Naive thymus-derived CD8-positive, alpha-beta T cell (primary cell): ENCODE data around the gene DOCK10. TPM values are rescaled to one million over a fixed set of nuclear protein-coding genes. Genes with fewer than 3 reads are reported as not detected.
A peak's percentile ranks its signal among the peaks of the same experiment; 100 is the strongest.

Experiments
- ATAC-seq, 2 donors: fragments of 150-1000 bp; cut with Tn5 transposase in 1 of 2; sonication (Bioruptor Pico), chemical (Tn5 transposase) in 1 of 2; 1 replicate in 1 of 2; 2 replicates in 1 of 2; pipeline ENCODE4 v1.10.0; 2021; ENCODE audit warnings: mild to moderate bottlenecking in 2 of 2, moderate library complexity in 2 of 2
- POLR2A ChIA-PET: fragments of 350-600 bp; sonication (Branson Sonifier 250); formaldehyde crosslinking; loops from one replicate; lab custom pipeline; 2021; ENCODE audit warnings: antibody characterized with exemption; lab: Charles Lee
- DNase-seq, 10 donors: peaks; one replicate each; pipeline versions ENCODE4 v3.0.0 to v3.0.0-alpha.2; 2020 to 2022
- H3K27ac Mint-ChIP-seq, 10 donors: one replicate each; pipeline ENCODE4 v1.8.0; 2020 to 2022; ENCODE audit warnings: mild to moderate bottlenecking in 10 of 10, mixed read lengths in 10 of 10, moderate library complexity in 4 of 10, inconsistent platforms in 1 of 10
- H3K27me3 Mint-ChIP-seq, 5 donors: one replicate each; pipeline ENCODE4 v1.8.0; 2021 to 2022; ENCODE audit warnings: mixed read lengths in 5 of 5
- H3K36me3 Mint-ChIP-seq, 3 donors: one replicate each; pipeline ENCODE4 v1.8.0; 2020 to 2022; ENCODE audit warnings: mixed read lengths in 3 of 3, mild to moderate bottlenecking in 2 of 3, inconsistent platforms in 1 of 3
- H3K4me1 Mint-ChIP-seq, 4 donors: one replicate each; pipeline ENCODE4 v1.8.0; 2021 to 2022; ENCODE audit warnings: mixed read lengths in 4 of 4
- H3K4me3 Mint-ChIP-seq, 10 donors: one replicate each; pipeline ENCODE4 v1.8.0; 2020 to 2022; ENCODE audit warnings: mild to moderate bottlenecking in 10 of 10, mixed read lengths in 10 of 10, moderate library complexity in 6 of 10, inconsistent platforms in 1 of 10
- H3K9me3 Mint-ChIP-seq, 9 donors: one replicate each; pipeline ENCODE4 v1.8.0; 2020 to 2022; ENCODE audit warnings: mixed read lengths in 9 of 9, mild to moderate bottlenecking in 3 of 9, inconsistent platforms in 1 of 9, moderate library complexity in 1 of 9
- polyA plus RNA-seq, 3 donors: library from polyadenylated mRNA; unstranded; fragments of 300-500 nt; fragmentation: Illumina TruSeq; gene quantifications; one replicate each; pipeline ENCODE4 v1.2.3, GENCODE V29; 2021
- total RNA-seq, 8 experiments: library from RNA in 2 of 8; stranded (reverse) in 2 of 8; gene quantifications; one replicate each; pipeline ENCODE4 v1.2.3 and lab custom pipeline; 2021 to 2026

Gene DOCK10
- total and polyA plus RNA-seq, 5 experiments from 2014 or later, result 34.1 to 180 (median 57.9) TPM

DNA sequence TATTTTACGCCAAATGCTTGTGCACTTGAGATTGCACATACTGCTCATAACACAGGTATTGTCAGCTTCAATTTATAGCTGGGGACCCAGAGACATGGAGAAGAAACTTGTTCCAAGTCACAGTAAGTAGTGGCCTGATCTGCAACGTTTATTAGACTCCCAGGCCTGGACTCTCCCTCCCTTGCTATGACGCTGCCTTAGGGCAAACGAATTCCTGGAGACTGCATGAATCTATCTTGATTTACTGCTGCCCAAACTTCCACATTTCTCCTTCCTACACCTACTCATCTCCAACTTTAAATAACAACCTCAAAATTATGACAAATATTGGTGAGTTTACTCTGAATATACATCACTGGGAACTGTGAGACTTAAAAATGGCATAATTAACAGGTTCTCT lies 181.0 kb downstream of the DOCK10 start:
- H3K4me1 Mint-ChIP-seq, result peaks cover 0 to 9% (median 7%) of the 10 kb centered on the region in 4 donors
- H3K36me3 Mint-ChIP-seq, result peaks cover 0 to 93% (median 44%) of the 10 kb centered on the region in 3 donors
- ATAC-seq (no peak), DNase-seq (no peak)
- H3K9me3 Mint-ChIP-seq, result no peaks in the 10 kb centered on the region
- POLR2A ChIA-PET, result interaction anchor here (1.0 kb wide), 1 partner anchor 96 kb away, joined by 3 read pairs; no protein-coding TSS in a partner anchor
- H3K27ac Mint-ChIP-seq, result peak overlapping the region in 8 of 10 donors; percentile 3 to 65 (median 53)
- H3K27me3 Mint-ChIP-seq, result no peaks in the 10 kb centered on the region
- H3K4me3 Mint-ChIP-seq, result no peak overlapping the region

DNA sequence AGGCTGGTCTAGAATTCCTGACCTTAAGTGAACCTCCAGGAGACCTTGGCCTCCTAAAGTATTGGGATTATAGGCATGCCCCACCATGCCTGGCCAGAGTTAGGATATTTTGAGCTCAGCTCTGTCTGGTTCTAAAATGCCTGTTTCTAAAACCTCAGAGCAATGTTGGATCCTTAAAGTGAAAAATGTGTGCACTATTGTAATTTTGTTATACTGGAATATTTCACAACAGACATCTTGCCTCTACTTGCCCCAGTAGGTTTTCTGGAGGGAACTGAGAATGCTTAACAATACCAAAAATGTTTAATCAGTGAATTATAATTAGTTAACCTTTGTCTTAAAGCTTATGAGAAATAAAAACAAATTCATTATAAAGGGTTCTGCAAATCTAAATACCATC lies 181.5 kb downstream of the DOCK10 start:
- peak overlapping the region in 7 of 10 donors; percentile 20 to 65 (median 48) for H3K27ac Mint-ChIP-seq
- no peaks in the 10 kb centered on the region for H3K27me3 Mint-ChIP-seq
- DNase-seq (no peak), ATAC-seq (no peak)
- no peaks in the 10 kb centered on the region for H3K9me3 Mint-ChIP-seq
- POLR2A ChIA-PET, result interaction anchor here (1.0 kb wide), 1 partner anchor 97 kb away, joined by 3 read pairs; no protein-coding TSS in a partner anchor
- peaks cover 0 to 5% (median 4%) of the 10 kb centered on the region in 4 donors for H3K4me1 Mint-ChIP-seq
- peaks cover 0 to 93% (median 40%) of the 10 kb centered on the region in 3 donors for H3K36me3 Mint-ChIP-seq
- no peak overlapping the region for H3K4me3 Mint-ChIP-seq

DNA sequence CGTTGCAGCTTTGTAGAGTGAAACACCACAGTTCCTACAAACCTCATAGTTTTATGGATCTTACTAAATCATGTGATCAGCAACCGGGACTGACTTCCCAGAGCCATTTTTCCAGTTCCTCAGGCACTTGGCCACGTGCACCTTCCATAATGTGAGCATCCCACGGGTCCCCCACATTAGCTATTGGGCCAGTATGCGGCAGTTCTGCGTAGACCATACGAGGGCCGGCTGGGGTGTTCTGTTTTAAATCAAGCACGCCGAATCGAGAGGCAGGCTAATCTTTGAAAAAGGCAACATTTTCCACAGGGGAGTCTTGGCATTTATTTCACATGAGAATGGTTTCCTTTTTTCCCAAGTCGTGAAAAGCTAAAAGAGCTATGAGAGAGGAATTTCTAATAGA lies 190.5 kb downstream of the DOCK10 start:
- no peak for ATAC-seq
- peaks cover 0 to 3% (median 1%) of the 10 kb centered on the region in 4 donors for H3K4me1 Mint-ChIP-seq
- H3K9me3 Mint-ChIP-seq, result no peaks in the 10 kb centered on the region
- H3K4me3 Mint-ChIP-seq, result no peak overlapping the region
- no peak for DNase-seq
- POLR2A ChIA-PET, result no interaction called here
- H3K36me3 Mint-ChIP-seq, result peaks cover 21 to 93% (median 42%) of the 10 kb centered on the region in 3 donors
- H3K27ac Mint-ChIP-seq, result peak overlapping the region in 2 of 10 donors; percentile 20 to 75
- no peaks in the 10 kb centered on the region for H3K27me3 Mint-ChIP-seq

DNA sequence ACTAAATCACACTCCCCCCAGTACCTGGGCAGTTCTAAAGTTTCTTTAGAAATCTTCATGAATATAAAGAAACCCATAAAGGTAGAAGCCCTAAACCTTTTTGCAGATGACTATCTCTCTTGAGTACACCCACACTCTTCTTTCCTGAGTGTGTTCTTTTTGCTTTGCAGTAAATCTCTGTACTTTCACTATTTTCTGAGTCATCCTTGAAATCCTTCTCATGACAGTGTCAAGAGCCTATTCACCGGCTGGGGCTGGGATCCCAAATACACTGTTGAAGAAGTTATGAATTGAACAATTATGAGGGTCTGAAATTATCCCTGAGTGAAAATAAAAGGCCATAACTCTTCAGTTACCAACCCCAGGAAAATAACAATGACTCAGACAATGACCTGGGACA lies 192.2 kb downstream of the DOCK10 start:
- Mint-ChIP-seq H3K36me3 (peaks cover 16 to 95% (median 47%) of the 10 kb centered on the region in 3 donors), H3K4me3 (no peak overlapping the region), H3K9me3 (no peaks in the 10 kb centered on the region), H3K27me3 (no peaks in the 10 kb centered on the region), H3K27ac (peak overlapping the region in 2 of 10 donors; percentile 56 to 61), H3K4me1 (peaks cover 0 to 3% (median 0%) of the 10 kb centered on the region in 4 donors)
- DNase-seq (no peak), ATAC-seq (no peak)
- POLR2A ChIA-PET, result no interaction called here

DNA sequence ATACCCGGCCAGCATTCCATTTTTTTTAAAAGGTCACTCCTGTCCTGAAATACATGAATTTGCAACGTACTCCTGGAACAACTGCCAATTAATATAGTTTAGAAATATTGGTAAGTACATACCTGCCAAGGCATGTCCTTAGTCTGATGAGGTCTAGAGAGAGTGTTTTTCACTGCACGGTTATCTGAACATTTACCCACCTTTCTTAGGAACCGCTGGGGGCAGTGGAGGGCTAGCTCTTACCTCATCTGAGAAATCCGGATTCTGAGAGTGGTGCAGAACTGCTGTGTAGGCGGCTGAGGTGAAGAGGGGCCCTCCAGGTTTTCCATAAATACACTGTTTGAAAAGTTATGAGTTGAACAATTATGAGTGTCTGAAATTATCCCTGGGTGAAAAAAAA lies 193.0 kb downstream of the DOCK10 start:
- H3K4me1 Mint-ChIP-seq, result peaks cover 0 to 3% (median 0%) of the 10 kb centered on the region in 4 donors
- DNase-seq, result no peak
- POLR2A ChIA-PET, result no interaction called here
- no peaks in the 10 kb centered on the region for H3K9me3 Mint-ChIP-seq
- peak overlapping the region in 2 of 10 donors; percentile 16 to 65 for H3K27ac Mint-ChIP-seq
- ATAC-seq, result no peak
- no peak overlapping the region for H3K4me3 Mint-ChIP-seq
- H3K27me3 Mint-ChIP-seq, result no peaks in the 10 kb centered on the region
- H3K36me3 Mint-ChIP-seq, result peaks cover 23 to 96% (median 54%) of the 10 kb centered on the region in 3 donors

DNA sequence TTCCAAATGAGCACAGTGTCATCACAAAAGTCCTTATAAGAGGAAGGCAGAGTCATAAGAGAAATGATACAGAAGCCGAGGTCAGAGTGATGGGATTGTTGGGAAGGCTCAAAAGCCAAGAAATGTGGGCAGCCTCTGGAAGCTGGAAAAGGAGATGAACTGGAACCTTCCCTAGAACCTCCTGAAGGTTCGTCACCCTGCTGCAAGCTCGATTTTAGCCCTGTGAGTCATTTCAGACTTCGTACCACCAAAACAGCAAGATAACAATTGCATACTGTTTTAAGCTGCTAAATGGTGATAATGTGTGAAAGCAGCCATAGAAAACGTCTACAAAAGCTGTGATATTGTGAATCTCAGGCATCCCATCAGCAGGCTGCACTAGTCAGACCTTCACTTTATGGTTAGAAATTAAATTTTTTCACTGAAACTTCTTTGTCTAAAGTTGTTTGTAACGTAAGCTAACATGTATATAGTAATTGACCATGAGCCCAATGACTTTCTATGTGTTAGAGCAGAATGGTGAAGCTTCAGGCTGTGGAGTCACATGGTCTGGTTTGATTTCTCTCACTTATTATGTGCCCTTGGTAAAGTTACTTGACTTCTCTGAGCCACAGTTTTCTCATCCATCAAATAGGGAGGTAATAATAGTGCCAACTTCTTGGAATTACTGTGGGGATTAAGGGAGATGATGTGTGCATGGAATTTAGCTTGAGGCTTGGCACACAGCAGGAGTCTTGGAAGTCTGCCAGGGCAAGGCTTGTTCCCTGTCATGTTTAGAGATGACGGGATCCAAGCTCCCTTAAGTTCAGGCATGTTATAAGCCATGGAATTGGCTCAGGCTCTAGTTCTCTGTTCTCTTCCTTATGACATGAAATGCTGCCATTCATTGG lies 194.1 kb downstream of the DOCK10 start:
- no peak for DNase-seq
- peaks cover 0 to 3% (median under 1%) of the 10 kb centered on the region in 4 donors for H3K4me1 Mint-ChIP-seq
- no peak for ATAC-seq
- H3K36me3 Mint-ChIP-seq, result peaks cover 24 to 98% (median 62%) of the 10 kb centered on the region in 3 donors
- H3K9me3 Mint-ChIP-seq, result no peaks in the 10 kb centered on the region
- H3K27ac Mint-ChIP-seq, result peak overlapping the region in 5 of 10 donors; percentile 3 to 80 (median 53)
- H3K27me3 Mint-ChIP-seq, result no peaks in the 10 kb centered on the region
- POLR2A ChIA-PET, result no interaction called here
- no peak overlapping the region for H3K4me3 Mint-ChIP-seq

DNA sequence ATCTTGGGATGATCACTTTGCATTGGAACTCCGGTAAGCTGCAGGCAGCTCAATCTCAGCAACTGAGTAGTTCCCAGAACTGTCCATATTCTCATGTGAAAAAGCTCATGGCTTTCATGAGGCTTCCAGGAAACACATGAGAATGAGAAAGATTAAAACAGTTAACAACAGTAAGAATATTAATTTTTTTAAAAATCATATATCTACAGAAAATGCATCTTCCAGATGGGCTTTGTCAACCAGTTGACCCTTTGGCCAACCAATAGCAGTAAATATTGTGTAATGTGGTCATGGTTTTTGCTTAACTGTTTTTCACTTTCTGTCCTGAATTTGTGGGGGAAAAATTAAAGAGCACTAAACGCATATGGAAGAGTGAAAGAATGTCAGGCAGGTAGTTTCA lies 194.9 kb downstream of the DOCK10 start:
- Mint-ChIP-seq H3K36me3 (peaks cover 32 to 99% (median 70%) of the 10 kb centered on the region in 3 donors), H3K27ac (peak overlapping the region in 5 of 10 donors; percentile 3 to 53 (median 8)), H3K27me3 (no peaks in the 10 kb centered on the region), H3K9me3 (no peaks in the 10 kb centered on the region), H3K4me3 (no peak overlapping the region), H3K4me1 (peaks cover 0 to 4% (median 1%) of the 10 kb centered on the region in 4 donors)
- DNase-seq, result no peak
- POLR2A ChIA-PET, result no interaction called here
- ATAC-seq, result no peak

DNA sequence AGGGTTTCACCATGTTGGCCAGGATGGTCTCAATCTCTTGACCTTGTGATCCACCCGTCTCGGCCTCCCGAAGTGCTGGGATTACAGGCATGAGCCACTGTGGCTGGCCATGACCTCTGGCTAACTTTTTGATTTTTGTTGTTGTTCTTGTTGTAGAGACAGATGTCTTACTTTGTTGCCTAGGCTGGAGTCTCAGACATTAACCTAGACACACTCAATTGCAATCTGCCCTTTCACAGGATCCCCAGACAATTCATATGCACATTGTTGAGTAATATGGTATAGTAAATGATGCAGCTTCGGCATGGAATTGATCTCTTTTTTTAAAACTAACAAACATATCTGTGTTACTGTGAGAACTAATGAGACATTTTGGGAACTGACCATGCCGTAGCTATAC lies 195.6 kb downstream of the DOCK10 start:
- no peak for ATAC-seq
- POLR2A ChIA-PET, result no interaction called here
- no peak overlapping the region for H3K4me3 Mint-ChIP-seq
- H3K27me3 Mint-ChIP-seq, result no peaks in the 10 kb centered on the region
- no peak for DNase-seq
- H3K9me3 Mint-ChIP-seq, result no peaks in the 10 kb centered on the region
- peaks cover 0 to 4% (median 1%) of the 10 kb centered on the region in 4 donors for H3K4me1 Mint-ChIP-seq
- peak overlapping the region in 4 of 10 donors; percentile 4 to 89 (median 72) for H3K27ac Mint-ChIP-seq
- peaks cover 32 to 99% (median 71%) of the 10 kb centered on the region in 3 donors for H3K36me3 Mint-ChIP-seq

DNA sequence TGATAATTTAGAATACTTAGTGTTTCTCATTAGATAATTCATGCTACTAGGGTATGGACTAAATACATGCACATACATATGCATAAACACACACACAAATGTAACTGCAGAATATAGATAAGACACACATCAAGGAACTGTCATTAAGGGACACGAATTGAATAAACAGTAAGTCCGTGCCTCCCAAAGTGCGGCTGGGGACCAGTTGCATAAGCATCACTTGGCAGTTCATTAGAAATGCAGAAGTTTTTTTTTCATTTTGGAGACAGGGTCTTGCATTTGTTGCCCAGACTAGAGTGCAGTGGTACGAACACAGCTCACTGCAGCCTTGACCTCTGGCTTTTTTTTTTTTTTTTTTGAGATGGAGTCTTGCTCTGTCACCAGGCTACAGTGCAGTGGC lies 196.1 kb downstream of the DOCK10 start:
- Mint-ChIP-seq H3K27ac (peak overlapping the region in 3 of 10 donors; percentile 25 to 89 (median 57)), H3K4me3 (no peak overlapping the region), H3K36me3 (peaks cover 35 to 96% (median 71%) of the 10 kb centered on the region in 3 donors), H3K27me3 (no peaks in the 10 kb centered on the region), H3K4me1 (peaks cover 0 to 4% (median 1%) of the 10 kb centered on the region in 4 donors), H3K9me3 (peaks cover 0 to 1% (median 0%) of the 10 kb centered on the region in 9 donors)
- ATAC-seq (no peak), DNase-seq (no peak)
- POLR2A ChIA-PET, result no interaction called here

DNA sequence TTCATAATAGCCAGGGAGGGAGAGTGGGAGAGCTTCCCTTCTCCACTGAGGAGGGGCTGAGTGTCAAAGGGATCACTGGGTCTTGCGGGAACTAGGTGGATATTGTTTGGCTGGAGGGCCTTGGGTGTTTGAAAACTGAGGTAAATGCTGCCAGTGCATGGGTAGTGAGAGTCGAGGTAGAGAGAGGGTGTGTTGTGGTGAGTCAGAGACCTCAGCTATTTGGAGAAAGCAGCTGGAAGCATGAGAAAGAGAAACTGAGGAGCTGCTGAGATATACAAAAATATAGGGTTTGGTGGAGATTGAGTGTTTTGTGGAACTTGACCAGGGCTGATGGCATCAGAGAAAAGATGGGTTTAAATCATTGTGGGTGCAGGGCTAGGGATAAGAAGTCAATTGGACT lies 199.1 kb downstream of the DOCK10 start:
- Mint-ChIP-seq H3K27ac (peak overlapping the region in 6 of 10 donors; percentile 36 to 79 (median 62)), H3K27me3 (no peaks in the 10 kb centered on the region), H3K4me1 (peaks cover 0 to 4% (median 0%) of the 10 kb centered on the region in 4 donors), H3K4me3 (no peak overlapping the region), H3K9me3 (peaks cover 0 to 8% (median 0%) of the 10 kb centered on the region in 9 donors), H3K36me3 (peaks cover 36 to 94% (median 79%) of the 10 kb centered on the region in 3 donors)
- DNase-seq, result no peak
- ATAC-seq, result no peak
- POLR2A ChIA-PET, result no interaction called here

DNA sequence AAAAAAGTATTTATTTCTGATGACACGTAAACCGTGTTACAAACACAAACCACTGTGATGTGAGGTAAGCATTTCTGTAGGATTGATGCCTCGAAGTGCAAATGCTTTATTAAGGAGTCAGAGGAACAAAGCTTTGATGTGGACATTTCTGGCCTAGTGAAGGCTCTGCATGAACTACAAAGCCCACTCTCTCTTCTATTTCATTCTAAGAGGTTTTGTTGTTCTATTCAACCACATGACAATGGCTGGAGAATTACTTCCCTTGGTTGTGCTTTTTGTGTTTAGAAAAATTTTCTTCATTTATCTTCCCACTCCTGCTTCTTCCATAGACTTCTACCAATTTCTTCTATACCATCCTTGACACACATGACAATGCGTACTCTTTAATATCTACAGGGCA lies 200.4 kb downstream of the DOCK10 start:
- no peak overlapping the region for H3K4me3 Mint-ChIP-seq
- H3K36me3 Mint-ChIP-seq, result peaks cover 36 to 94% (median 81%) of the 10 kb centered on the region in 3 donors
- POLR2A ChIA-PET, result no interaction called here
- DNase-seq (no peak), ATAC-seq (no peak)
- H3K4me1 Mint-ChIP-seq, result peaks cover 0 to 4% (median 0%) of the 10 kb centered on the region in 4 donors
- no peaks in the 10 kb centered on the region for H3K27me3 Mint-ChIP-seq
- peak overlapping the region in 3 of 10 donors; percentile 9 to 65 (median 37) for H3K27ac Mint-ChIP-seq
- H3K9me3 Mint-ChIP-seq, result peaks cover 0 to 8% (median 0%) of the 10 kb centered on the region in 9 donors

DNA sequence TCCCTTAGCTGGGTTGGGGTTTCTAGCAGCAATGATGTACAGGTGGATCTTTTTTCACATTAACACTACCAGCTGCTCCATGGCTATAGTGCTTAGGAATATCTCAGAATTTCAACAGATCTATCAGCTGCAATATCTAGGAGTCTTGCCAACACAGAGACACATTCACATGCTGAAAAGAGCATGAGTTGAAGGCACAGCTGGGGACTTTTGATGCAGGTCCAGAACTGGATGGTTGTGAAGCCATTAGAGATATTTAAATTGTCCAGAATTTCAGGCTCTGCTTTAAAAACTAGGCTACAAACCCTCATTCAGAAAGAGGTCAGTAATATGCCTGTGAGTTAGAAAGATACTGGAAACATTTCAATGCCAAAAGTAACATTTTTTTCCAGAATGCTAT lies 203.9 kb downstream of the DOCK10 start:
- POLR2A ChIA-PET, result no interaction called here

DNA sequence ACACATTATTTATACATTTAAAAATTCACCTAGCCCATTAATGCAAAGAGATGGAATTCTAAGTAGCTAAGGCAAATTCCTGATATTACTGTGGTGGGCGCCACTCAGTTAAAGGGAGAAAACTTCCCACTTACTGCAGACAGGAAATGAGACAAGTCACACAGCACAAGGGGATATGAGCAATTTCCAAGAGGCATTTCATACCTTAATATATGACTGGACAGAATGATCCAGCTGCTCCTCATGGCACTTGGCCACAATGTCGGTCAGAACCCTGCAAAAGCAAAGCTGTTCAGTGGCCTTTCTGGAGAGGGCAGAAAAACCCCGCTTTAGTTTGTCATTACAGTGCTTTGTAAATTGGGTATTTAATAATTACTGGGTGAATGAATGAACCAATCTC lies 204.7 kb downstream of the DOCK10 start:
- Mint-ChIP-seq H3K4me3 (no peak overlapping the region), H3K36me3 (peaks cover 26 to 94% (median 73%) of the 10 kb centered on the region in 3 donors), H3K27ac (peak overlapping the region in 6 of 10 donors; percentile 6 to 49 (median 30)), H3K27me3 (no peaks in the 10 kb centered on the region), H3K4me1 (peaks cover 0 to 5% (median under 1%) of the 10 kb centered on the region in 4 donors), H3K9me3 (peaks cover 0 to 8% (median 0%) of the 10 kb centered on the region in 9 donors)
- POLR2A ChIA-PET, result no interaction called here
- no peak for DNase-seq
- no peak for ATAC-seq

More for the DNA sequence above, 203.9 kb downstream of the DOCK10 start:
- ATAC-seq (no peak), DNase-seq (no peak)
- Mint-ChIP-seq H3K9me3 (peaks cover 0 to 8% (median 0%) of the 10 kb centered on the region in 9 donors), H3K36me3 (peaks cover 32 to 94% (median 73%) of the 10 kb centered on the region in 3 donors), H3K4me3 (no peak overlapping the region), H3K27me3 (no peaks in the 10 kb centered on the region), H3K4me1 (peaks cover 0 to 6% (median 0%) of the 10 kb centered on the region in 4 donors), H3K27ac (no peak overlapping the region)
